IMR-90 (cell line): Measurements from ENCODE around the gene USP47. TPM values are rescaled to one million over a fixed set of nuclear protein-coding genes. Genes with fewer than 3 reads are reported as not detected.

Experiments
- ATAC-seq: fragments of 200-7000 bp; cut with Tn5 transposase; 2 replicates; pipeline ENCODE4 v1.9.1; 2020; ENCODE audit warnings: low read depth, mild to moderate bottlenecking, moderate library complexity
- BruUV-seq: library from RNA; stranded (reverse); fragments of 400-500 nt; replicated peaks from 2 replicates; lab custom pipeline; 2021; lab: Mats Ljungman, UMichigan
- CTCF ChIA-PET: fragments of 300-600 bp; formaldehyde crosslinking; extraction: SDS; loops from one replicate; lab custom pipeline; 2021; ENCODE audit warnings: antibody characterized with exemption; lab: Yijun Ruan, JAX
- POLR2A ChIA-PET: fragments of 300-600 bp; sonication (Branson Sonifier 250); formaldehyde crosslinking; loops from one replicate; lab custom pipeline; 2022; ENCODE audit warnings: antibody characterized with exemption; ENCODE audit not compliant: unreplicated experiment; lab: Charles Lee
- DNase-seq: peaks from one replicate; pipeline ENCODE4 v3.0.0; 2013
- H2AFZ ChIP-seq: replicated peaks from 2 replicates; pipeline ENCODE3; 2013; ENCODE audit warnings: low read length, mild to moderate bottlenecking; ENCODE audit not compliant: poor library complexity
- H2AK5ac ChIP-seq: 2 replicates; pipeline ENCODE4 v1.6.1; 2013; ENCODE audit warnings: low read depth, low read length, inconsistent platforms
- H2AK9ac ChIP-seq: replicated peaks from 2 replicates; pipeline ENCODE3; 2013; ENCODE audit warnings: mild to moderate bottlenecking, low read depth, low read length, moderate library complexity; ENCODE audit not compliant: poor library complexity
- H2BK120ac ChIP-seq: 2 replicates; pipeline ENCODE4 v1.6.1; 2013; ENCODE audit warnings: low read depth, low read length, inconsistent platforms
- H2BK15ac ChIP-seq: 3 replicates; pipeline ENCODE4 v1.6.1; 2013; ENCODE audit warnings: low read depth, low read length, inconsistent platforms
- H2BK20ac ChIP-seq: 2 replicates; pipeline ENCODE4 v1.6.1; 2013; ENCODE audit warnings: low read depth, mild to moderate bottlenecking, inconsistent platforms, low read length, moderate library complexity
- H2BK5ac ChIP-seq: 2 replicates; pipeline ENCODE4 v1.6.1; 2013; ENCODE audit warnings: mild to moderate bottlenecking, low read depth, low read length, inconsistent platforms; ENCODE audit not compliant: poor library complexity, severe bottlenecking
- H3K14ac ChIP-seq: replicated peaks from 2 replicates; pipeline ENCODE4 v1.6.1; 2013; ENCODE audit warnings: low read depth, low read length, inconsistent platforms
- H3K18ac ChIP-seq: 2 replicates; pipeline ENCODE4 v1.6.1; 2013; ENCODE audit warnings: low read depth, low read length, control low read depth
- H3K23ac ChIP-seq: 2 replicates; pipeline ENCODE4 v1.6.1; 2013; ENCODE audit warnings: low read depth, low read length, inconsistent platforms
- H3K27ac ChIP-seq: 2 replicates; pipeline ENCODE4 v1.5.1; 2013; ENCODE audit warnings: mild to moderate bottlenecking, control low read depth, low read length; ENCODE audit not compliant: insufficient read depth
- H3K27me3 ChIP-seq: 2 replicates; pipeline ENCODE4 v1.6.1; 2013; ENCODE audit warnings: low read length; ENCODE audit not compliant: control insufficient read depth, insufficient read depth
- H3K36me3 ChIP-seq: 2 replicates; pipeline ENCODE4 v1.6.1; 2013; ENCODE audit warnings: low read length, mixed read lengths; ENCODE audit not compliant: control insufficient read depth, insufficient read depth
- H3K4ac ChIP-seq: 2 replicates; pipeline ENCODE4 v1.6.1; 2013; ENCODE audit warnings: low read depth, low read length, inconsistent platforms
- H3K4me1 ChIP-seq: 2 replicates; pipeline ENCODE4 v1.6.1; 2013; ENCODE audit warnings: low read length, mixed read lengths; ENCODE audit not compliant: control insufficient read depth, insufficient read depth
- H3K4me2 ChIP-seq: 2 replicates; pipeline ENCODE4 v1.6.1; 2013; ENCODE audit warnings: low read depth, mild to moderate bottlenecking, control low read depth, low read length, moderate library complexity
- H3K4me3 ChIP-seq: 2 replicates; pipeline ENCODE4 v1.5.1; 2013; ENCODE audit warnings: low read depth, mild to moderate bottlenecking, control low read depth, low read length, moderate library complexity; ENCODE audit not compliant: insufficient read depth
- H3K56ac ChIP-seq: 2 replicates; pipeline ENCODE4 v1.6.1; 2013; ENCODE audit warnings: low read length, inconsistent platforms; ENCODE audit not compliant: insufficient read depth; ENCODE audit errors: extremely low read depth
- H3K79me1 ChIP-seq, 2 experiments: 2 replicates each; pipeline ENCODE4 v1.6.1; 2013; ENCODE audit warnings: low read length in 2 of 2, inconsistent platforms in 1 of 2, low read depth in 1 of 2
- H3K9ac ChIP-seq: 2 replicates; pipeline ENCODE4 v1.6.1; 2013; ENCODE audit warnings: low read depth, low read length, control low read depth
- H3K9me1 ChIP-seq: 2 replicates; pipeline ENCODE4 v1.6.1; 2013; ENCODE audit warnings: low read length, inconsistent platforms; ENCODE audit not compliant: insufficient read depth
- H3K9me3 ChIP-seq: 2 replicates; pipeline ENCODE4 v1.6.1; 2013; ENCODE audit warnings: low read length; ENCODE audit not compliant: control insufficient read depth, insufficient read depth
- H4K20me1 ChIP-seq: 2 replicates; pipeline ENCODE4 v1.6.1; 2013; ENCODE audit warnings: low read length, inconsistent platforms; ENCODE audit not compliant: insufficient read depth
- H4K5ac ChIP-seq: 2 replicates; pipeline ENCODE4 v1.6.1; 2013; ENCODE audit warnings: mild to moderate bottlenecking, low read depth, low read length, control low read depth
- H4K8ac ChIP-seq, 2 experiments: 2 replicates each; pipeline ENCODE4 v1.6.1; 2013; ENCODE audit warnings: low read depth in 2 of 2, low read length in 2 of 2, control low read depth in 1 of 2, inconsistent platforms in 1 of 2
- H4K91ac ChIP-seq: 2 replicates; pipeline ENCODE4 v1.6.1; 2013; ENCODE audit warnings: low read depth, low read length, inconsistent platforms; ENCODE audit not compliant: insufficient read depth
- BHLHE40 ChIP-seq: fragments of 150-350 bp; IDR thresholded peaks from 2 replicates; pipeline ENCODE4 v1.6.1; 2016; ENCODE audit warnings: mild to moderate bottlenecking, low read depth, low read length
- CHD1 ChIP-seq: IDR thresholded peaks from 2 replicates; pipeline ENCODE4 v1.6.1; 2012; ENCODE audit warnings: low read depth, low read length, improper control_type of control experiment
- ELK1 ChIP-seq: fragments of 150-350 bp; IDR thresholded peaks from 2 replicates; pipeline ENCODE4 v1.6.1; 2016; ENCODE audit warnings: low read depth, mild to moderate bottlenecking, low read length, moderate library complexity, borderline replicate concordance
- FOS ChIP-seq: fragments of 150-350 bp; IDR thresholded peaks from 2 replicates; pipeline ENCODE4 v1.6.1; 2016; ENCODE audit warnings: low read depth, low read length
- MAFK ChIP-seq: IDR thresholded peaks from 2 replicates; pipeline ENCODE4 v1.6.1; 2012; ENCODE audit warnings: low read depth, low read length, improper control_type of control experiment
- MAZ ChIP-seq: IDR thresholded peaks from 2 replicates; pipeline ENCODE4 v1.6.1; 2012; ENCODE audit warnings: low read depth, mild to moderate bottlenecking, low read length, improper control_type of control experiment, moderate library complexity, borderline replicate concordance
- NFE2L2 ChIP-seq: fragments of 150-350 bp; IDR thresholded peaks from 2 replicates; pipeline ENCODE4 v1.6.1; 2016; ENCODE audit warnings: low read depth, mild to moderate bottlenecking, low read length
- POLR2A ChIP-seq: IDR thresholded peaks from 2 replicates; pipeline ENCODE4 v1.6.1; 2012; ENCODE audit warnings: mild to moderate bottlenecking, low read depth, low read length
- RFX5 ChIP-seq: IDR thresholded peaks from 2 replicates; pipeline ENCODE4 v1.8.0; 2012; ENCODE audit warnings: low read depth, mild to moderate bottlenecking, low read length, moderate library complexity
- SMC3 ChIP-seq: fragments of 150-350 bp; IDR thresholded peaks from 2 replicates; pipeline ENCODE4 v1.6.1; 2016; ENCODE audit warnings: low read depth, mild to moderate bottlenecking, antibody characterized with exemption, low read length, moderate library complexity
- USF2 ChIP-seq: fragments of 150-350 bp; IDR thresholded peaks from 2 replicates; pipeline ENCODE4 v1.6.1; 2017; ENCODE audit warnings: mild to moderate bottlenecking, antibody characterized with exemption, low read length, low read depth
- WGBS, 2 experiments: methylation state at CpG; one replicate each; pipeline versions ENCODE4 v1.1.5 to v1.1.7; 2013; ENCODE audit warnings: missing lambda C conversion rate in 2 of 2; ENCODE audit not compliant: insufficient read length in 1 of 2; ENCODE audit errors: extremely low coverage in 2 of 2; 5-methylcytosine and 5-hydroxymethylcytosine counted together
- dilution Hi-C: fragments of 300-500 bp; cut with HindIII; formaldehyde crosslinking; loops from one replicate; pipeline ENCODE4 v1.14.3; 2018; ENCODE audit warnings: low sequenced_read_pairs; ENCODE audit not compliant: unreplicated experiment
- in situ Hi-C: fragments of 300-500 bp; cut with MboI; formaldehyde crosslinking; loops from 3 replicates; pipeline ENCODE4 v1.14.3; 2019; ENCODE audit warnings: low sequenced_read_pairs, inconsistent platforms, mixed read lengths
- intact Hi-C: fragments of 100-400 bp; cut with micrococcal nuclease; formaldehyde crosslinking; loops from 2 replicates; pipeline ENCODE4 v1.10.0; 2022
- polyA plus RNA-seq, 3 experiments: library from polyadenylated mRNA; depleted of rRNA; stranded (reverse); fragments of >200 nt; gene quantifications; 2 replicates each; pipeline ENCODE4 v1.2.3, GENCODE V29; 2012; ENCODE audit warnings: low replicate concordance in 1 of 3
- total RNA-seq: library from RNA; depleted of rRNA; stranded (reverse); fragments of >200 nt; gene quantifications from 2 replicates; pipeline ENCODE4 v1.2.3, GENCODE V29; 2012

The USP47 gene
- total and polyA plus RNA-seq, 2 of the 4 experiments (the other 2 are of a cell fraction): 15.0 to 110 TPM

- TF ChIP-seq SMC3 (no peak), RFX5 (no peak)
Measured at GRCh38 chr11:11850668-11851067, 8.9 kb downstream of the USP47 start (continued).

- no peak for TF ChIP-seq MAFK
- TF ChIP-seq BHLHE40: no peak
- TF ChIP-seq USF2: no peak
- TF ChIP-seq FOS: no peak
- no peak for TF ChIP-seq NFE2L2
- TF ChIP-seq ELK1: no peak
- no peak for TF ChIP-seq POLR2A
- TF ChIP-seq MAZ: no peak
- no peak for TF ChIP-seq RFX5
- TF ChIP-seq CHD1: no peak
- TF ChIP-seq SMC3: no peak
- Histone ChIP-seq H3K36me3 (no peaks in the 10 kb centered on the region), H2BK5ac (peak overlapping the region; percentile 27), H3K18ac (no peak overlapping the region), H4K91ac (no peak overlapping the region), H4K5ac (no peak overlapping the region), H2BK20ac (no peak overlapping the region), H2AK5ac (no peak overlapping the region), H3K4me2 (no peak overlapping the region), H4K8ac (no peak overlapping the region), H3K27ac (no peak overlapping the region), H2AFZ (no peak overlapping the region), H3K4ac (no peak overlapping the region), H3K23ac (no peak overlapping the region), H3K9ac (no peak overlapping the region), H2AK9ac (no peak overlapping the region), H3K79me1 (peaks cover 2 to 60% of the 10 kb centered on the region in 2 experiments; a peak in 3 of 4 replicates), H2BK120ac (no peak overlapping the region), H2BK15ac (no peak overlapping the region), H3K14ac (peak overlapping the region; percentile 0), H3K27me3 (no peaks in the 10 kb centered on the region), H3K56ac (no peak overlapping the region), H3K9me1 (peaks cover 7% of the 10 kb centered on the region), H3K4me1 (peaks cover 12% of the 10 kb centered on the region), H3K4me3 (no peak overlapping the region), H4K20me1 (peaks cover 76% of the 10 kb centered on the region), H3K9me3 (no peaks in the 10 kb centered on the region; the same call in 1 of the 2 replicates)
- CTCF ChIA-PET: interaction anchor here (1.3 to 1.4 kb wide), 2 partner anchors 10 to 15 kb away, joined by 3 to 5 read pairs; partner anchors contain the start of gene USP47
- DNase-seq (no peak), ATAC-seq (no peak; the same call in 1 of the 2 replicates)
- intact Hi-C loops (no loop called here), in situ Hi-C loops (no loop called here), dilution Hi-C loops (no loop called here)
- no CpG with 5 or more reads among the region's 1 CpG for WGBS, 2 experiments
- BruUV-seq: no TSS peak
- POLR2A ChIA-PET: no interaction called here
Measured at GRCh38 chr11:11856638-11857037, 14.9 kb downstream of the USP47 start.
